GM12872 (cell line): ENCODE results near the gene UMAD1.

Experiments
- CTCF ChIP-seq: IDR thresholded peaks from 3 replicates; pipeline ENCODE4 v1.5.1; 2011; ENCODE audit warnings: low read depth, mild to moderate bottlenecking, low read length, moderate library complexity; ENCODE audit not compliant: insufficient read depth

UMAD1 gene

GRCh38 chr7:7876419-7876818 is 235.9 kb downstream of the UMAD1 start:
- no peak for TF ChIP-seq CTCF

- no peak for TF ChIP-seq CTCF
Measured at GRCh38 chr7:7881581-7881980, 241.0 kb downstream of the UMAD1 start.

GRCh38 chr7:7882888-7883287 is 242.3 kb downstream of the UMAD1 start:
- TF ChIP-seq CTCF, result no peak

DNA sequence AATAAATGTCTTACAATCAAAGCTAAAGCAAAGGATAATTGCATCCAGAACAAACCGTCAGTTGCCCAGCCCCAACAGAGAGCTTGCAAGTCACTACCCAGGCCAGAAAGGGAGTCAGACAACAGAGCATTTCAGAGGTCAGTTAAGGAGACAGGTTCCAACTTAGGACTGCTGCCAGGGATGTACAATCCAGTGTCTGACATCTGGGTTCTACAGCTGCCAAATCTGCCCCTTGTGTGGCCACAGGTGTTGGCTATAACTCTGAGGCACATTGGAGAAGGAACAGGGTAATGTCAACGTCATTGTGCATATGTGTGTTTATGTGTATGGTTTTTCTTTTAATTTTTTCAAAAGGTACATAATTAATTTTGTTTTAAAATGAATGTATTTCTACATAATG is 242.8 kb downstream of the UMAD1 start:
- TF ChIP-seq CTCF, result no peak

DNA sequence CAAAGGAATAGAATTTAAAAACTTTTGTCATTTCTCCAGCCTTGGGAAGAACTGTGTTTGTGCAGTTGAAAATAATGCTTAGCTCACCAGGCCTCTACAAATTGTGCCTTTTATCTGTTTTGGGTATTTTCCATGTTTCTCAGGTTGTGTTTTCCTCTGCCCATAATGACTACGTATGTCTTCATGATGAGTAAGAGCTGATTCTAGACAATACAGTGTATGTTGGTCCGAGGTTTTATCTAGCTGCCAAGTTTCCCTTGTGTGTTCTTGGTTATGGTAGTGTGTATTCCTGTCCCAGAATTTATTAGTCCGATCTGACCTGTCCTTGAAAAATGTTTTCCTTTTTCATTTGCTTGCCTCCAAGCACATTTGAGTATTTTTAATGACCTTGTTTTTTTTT is 244.3 kb downstream of the UMAD1 start:
- no peak for TF ChIP-seq CTCF

- no peak for TF ChIP-seq CTCF
Measured at GRCh38 chr7:7889791-7890568, 249.4 kb downstream of the UMAD1 start.

DNA sequence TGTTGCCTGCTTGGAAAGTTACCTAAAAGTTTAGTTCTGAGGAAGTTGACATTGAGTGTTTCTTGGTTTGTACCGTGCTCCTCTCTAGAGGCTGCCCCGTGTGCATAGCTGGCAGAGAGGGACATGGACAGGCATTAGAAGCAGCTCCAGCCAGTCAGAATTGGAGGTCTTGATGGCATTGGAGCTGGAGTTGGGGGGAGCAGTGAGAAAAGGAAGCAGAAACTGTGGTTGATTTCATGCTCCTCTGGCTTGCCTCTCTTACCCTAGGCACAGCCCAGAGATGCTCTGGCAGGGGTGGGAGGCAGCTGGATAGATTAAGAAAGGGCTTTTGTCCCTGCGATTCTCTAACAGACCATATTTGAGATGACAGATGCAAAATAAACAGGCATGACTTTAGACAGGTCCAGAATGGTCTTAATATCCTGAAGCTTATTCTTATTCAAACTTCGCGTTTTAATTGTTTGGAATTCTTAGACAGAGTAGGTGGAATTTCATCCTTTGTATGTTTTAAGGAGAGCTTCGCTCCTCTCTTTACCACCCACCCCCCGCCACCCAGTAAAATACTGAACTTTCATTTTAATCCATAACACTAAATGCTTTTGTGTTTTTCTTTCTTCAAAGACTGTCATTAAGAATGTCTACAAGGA is 254.6 kb downstream of the UMAD1 start:
- TF ChIP-seq CTCF, result no peak
